K562 (cell line): ENCODE results near the gene POLR1A. TPM values are rescaled to one million over a fixed set of nuclear protein-coding genes. Genes with fewer than 3 reads are reported as not detected.

Experiments used
- ATF3 ChIP-seq, 2 experiments: fragments of 450-650 bp in 1 of 2; sonication (generic) in 1 of 2; formaldehyde crosslinking in 1 of 2; IDR thresholded peaks in 1 of 2; conservative IDR thresholded peaks in 1 of 2; 2 replicates each; pipeline versions ENCODE4 v1.6.1 to v1.8.1; 2016 to 2023; ENCODE audit warnings: mild to moderate bottlenecking in 2 of 2, moderate library complexity in 2 of 2, inconsistent platforms in 1 of 2, missing genetic modification reagents in 1 of 2
- CHD2 ChIP-seq: IDR thresholded peaks from 2 replicates; pipeline ENCODE4 v1.6.1; 2011; ENCODE audit warnings: low read depth, low read length
- CXXC5 ChIP-seq: fragments of 250-450 bp; sonication (Bioruptor Pico); IDR thresholded peaks from 2 replicates; pipeline ENCODE4 v1.8.0; 2022; ENCODE audit warnings: inconsistent platforms, mild to moderate bottlenecking, moderate library complexity
- E2F6 ChIP-seq, 2 experiments: IDR thresholded peaks; 2 replicates each; pipeline ENCODE4 v1.6.1; 2011; ENCODE audit warnings: borderline replicate concordance in 1 of 2, control low read depth in 1 of 2, low read depth in 1 of 2, low read length in 1 of 2, mild to moderate bottlenecking in 1 of 2, mixed read lengths in 1 of 2, moderate library complexity in 1 of 2; ENCODE audit not compliant: insufficient read depth in 1 of 2, insufficient read length in 1 of 2, poor library complexity in 1 of 2, severe bottlenecking in 1 of 2; ENCODE audit errors: extremely low read depth in 1 of 2
- E2F8 ChIP-seq: fragments of 450-650 bp; IDR thresholded peaks from 2 replicates; pipeline ENCODE4 v1.7.1; 2018; ENCODE audit warnings: mild to moderate bottlenecking, low read depth; ENCODE audit not compliant: partially characterized antibody
- FOXJ2 ChIP-seq: fragments of 200-800 bp; sonication (Bioruptor generic); IDR thresholded peaks from 2 replicates; pipeline ENCODE4 v1.6.1; 2016; ENCODE audit warnings: missing genetic modification characterization, missing compliant biosample characterization
- IRF9 ChIP-seq: fragments of 450-650 bp; IDR thresholded peaks from 2 replicates; pipeline ENCODE4 v1.6.1; 2016; ENCODE audit warnings: missing biosample characterization, missing genetic modification characterization
- LEF1 ChIP-seq: fragments of 450-650 bp; IDR thresholded peaks from 2 replicates; pipeline ENCODE4 v1.6.1; 2016; ENCODE audit warnings: mild to moderate bottlenecking
- MYC ChIP-seq, 2 experiments: fragments of 250-450 bp in 1 of 2; sonication (Bioruptor Pico) in 1 of 2; IDR thresholded peaks; 2 replicates each; pipeline versions ENCODE4 v1.5.1 to v1.6.1; 2012 to 2021; ENCODE audit warnings: low read depth in 2 of 2, borderline replicate concordance in 1 of 2, improper control_type of control experiment in 1 of 2, low read length in 1 of 2, mild to moderate bottlenecking in 1 of 2, moderate library complexity in 1 of 2
- NEUROD1 ChIP-seq: fragments of 150-350 bp; IDR thresholded peaks from 2 replicates; pipeline ENCODE4 v1.6.1; 2014; ENCODE audit warnings: borderline replicate concordance, low read length, low read depth; ENCODE audit not compliant: partially characterized antibody
- NFRKB ChIP-seq: fragments of 450-650 bp; IDR thresholded peaks from 2 replicates; pipeline ENCODE4 v1.6.1; 2016; ENCODE audit warnings: low read depth
- PTTG1 ChIP-seq: fragments of 450-650 bp; IDR thresholded peaks from 2 replicates; pipeline ENCODE4 v1.6.1; 2016; ENCODE audit warnings: low read depth, mild to moderate bottlenecking, missing genetic modification characterization, missing compliant biosample characterization
- RBFOX2 ChIP-seq: fragments of 200-400 bp; formaldehyde crosslinking; IDR thresholded peaks from 2 replicates; pipeline ENCODE4 v1.6.1; 2017; ENCODE audit warnings: low read depth, mild to moderate bottlenecking, low read length, moderate library complexity
- SOX6 ChIP-seq: fragments of 450-650 bp; IDR thresholded peaks from 2 replicates; pipeline ENCODE4 v1.6.1; 2014; ENCODE audit warnings: mild to moderate bottlenecking
- SRSF1 ChIP-seq: fragments of 200-400 bp; formaldehyde crosslinking; IDR thresholded peaks from 2 replicates; pipeline ENCODE4 v1.6.1; 2017; ENCODE audit warnings: mild to moderate bottlenecking, low read depth, low read length, moderate library complexity
- TAF7 ChIP-seq: fragments of 450-650 bp; IDR thresholded peaks from 2 replicates; pipeline ENCODE4 v1.6.1; 2016; ENCODE audit warnings: missing genetic modification characterization, missing compliant biosample characterization
- YY1 ChIP-seq, 3 experiments: IDR thresholded peaks; 2 replicates each; pipeline ENCODE4 v1.6.1; 2011; ENCODE audit warnings: low read length in 2 of 3, mild to moderate bottlenecking in 2 of 3, moderate library complexity in 2 of 3, borderline replicate concordance in 1 of 3, control low read depth in 1 of 3, low read depth in 1 of 3; ENCODE audit not compliant: insufficient read depth in 3 of 3, insufficient replicate concordance in 2 of 3, control insufficient read depth in 1 of 3, insufficient read length in 1 of 3; ENCODE audit errors: extremely low read depth in 1 of 3
- ZNF707 ChIP-seq: fragments of 250-450 bp; sonication (Bioruptor Pico); conservative IDR thresholded peaks from 2 replicates; pipeline ENCODE4 v1.8.0; 2022; ENCODE audit warnings: inconsistent platforms, mild to moderate bottlenecking, moderate library complexity
- polyA plus RNA-seq, 8 experiments: library from polyadenylated mRNA; depleted of rRNA in 4 of 8; stranded (reverse) in 5 of 8; unstranded in 3 of 8; fragments of >200 nt; fragmentation: Nextera tagmentation in 2 of 8; fragmentation: Illumina TruSeq in 1 of 8; extraction: Ambion mirVana in 2 of 8; extraction: Trizol in 1 of 8; gene quantifications; 2 replicates each; pipeline versions ENCODE4 v1.2.1 to v1.2.3, GENCODE V29; 2011 to 2014; ENCODE audit warnings: inconsistent platforms in 1 of 8, missing spikeins in 1 of 8
- total RNA-seq, 7 experiments: library from RNA; depleted of rRNA in 6 of 7; stranded (reverse); fragments of >200 nt in 6 of 7; fragmentation: Illumina TruSeq in 2 of 7; extraction: Trizol in 2 of 7; gene quantifications; 2 replicates each; pipeline versions ENCODE4 v1.2.1 to v1.2.3, GENCODE V29; 2011 to 2021; ENCODE audit warnings: low replicate concordance in 1 of 7

POLR1A gene
- total and polyA plus RNA-seq, 9 of the 15 experiments (the other 6 are each of a cell fraction or from before 2014, with no cell fraction given): 3.0 to 72.1 (median 21.8) TPM

GRCh38 chr2:86000131-86000937 is 105.4 kb downstream of the POLR1A start (continued):
- TF ChIP-seq E2F6 (IDR thresholded peaks at IDR 0.05; ENCODE audit: borderline replicate concordance in 1 of 2, extremely low read depth in 1 of 2, insufficient read depth in 1 of 2, insufficient read length in 1 of 2, low read depth in 1 of 2, low read length in 1 of 2, poor library complexity in 1 of 2, severe bottlenecking in 1 of 2) (peak in 1 of 2 experiments; percentile 33), E2F8 (peak; percentile 72), NFRKB (0 out of 2 replicates have a peak, but pooled peaks have one; percentile 77), MYC (IDR thresholded peaks at IDR 0.05; ENCODE audit: low read depth, low read length) (peak; percentile 37), MYC (CRISPR knock-in tag; IDR thresholded peaks at IDR 0.05; ENCODE audit: borderline replicate concordance, low read depth) (no peak), ATF3 (IDR thresholded peaks at IDR 0.05) (peak; percentile 89), ATF3 (CRISPR knock-in tag; conservative IDR thresholded peaks at IDR 0.05) (no peak), FOXJ2 (tag) (0 out of 2 replicates have a peak, but pooled peaks have one; percentile 13), IRF9 (tag) (0 out of 2 replicates have a peak, but pooled peaks have one; percentile 36), NEUROD1 (no peak), TAF7 (peak; percentile 62; the same call in 1 of the 2 replicates), SOX6 (peak; percentile 84), SRSF1 (no peak), CHD2 (no peak), CXXC5 (peak; percentile 65), PTTG1 (tag) (peak; percentile 36; the same call in 1 of the 2 replicates), RBFOX2 (0 out of 2 replicates have a peak, but pooled peaks have one; percentile 32), YY1 (IDR thresholded peaks at IDR 0.05; ENCODE audit: borderline replicate concordance in 1 of 3, control insufficient read depth in 1 of 3, extremely low read depth in 1 of 3, insufficient read depth in 3 of 3, insufficient read length in 1 of 3, insufficient replicate concordance in 2 of 3, low read depth in 1 of 3, low read length in 2 of 3) (no peak), LEF1 (0 out of 2 replicates have a peak, but pooled peaks have one; percentile 40), ZNF707 (CRISPR knock-in tag) (no peak)
